ENCODE results near the gene HCN1. TPM values are rescaled to one million over a fixed set of nuclear protein-coding genes. Genes with fewer than 3 reads are reported as not detected.

Gene HCN1
- total and polyA plus RNA-seq, 2 of the 8 experiments (the other 6 are each of a cell fraction or from before 2014, with no cell fraction given), result 1.1 to 6.7 TPM

DNA sequence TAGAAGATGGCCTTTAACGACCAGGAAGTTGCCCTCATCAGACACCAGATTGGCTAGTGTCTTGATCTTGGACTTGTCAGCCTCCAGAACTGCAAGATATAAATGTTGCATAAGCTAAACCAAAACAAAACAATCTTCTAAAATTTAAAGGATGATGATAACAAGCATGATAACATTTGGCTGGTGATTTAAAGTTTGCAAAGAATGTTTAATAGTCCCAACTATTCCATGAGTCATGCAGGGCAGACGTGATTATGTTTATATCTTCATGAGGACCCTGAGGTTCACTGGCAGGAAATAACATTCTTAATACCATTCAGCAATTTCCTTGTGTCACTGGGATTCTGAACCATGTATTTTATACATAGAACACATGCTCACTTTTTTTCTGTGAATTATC is 319.8 kb downstream of the HCN1 start (continued):
- no peak for TF ChIP-seq RBBP5 (IDR thresholded peaks at IDR 0.05; ENCODE audit: borderline replicate concordance, low read depth, low read length)
- TF ChIP-seq, protein P1, sequence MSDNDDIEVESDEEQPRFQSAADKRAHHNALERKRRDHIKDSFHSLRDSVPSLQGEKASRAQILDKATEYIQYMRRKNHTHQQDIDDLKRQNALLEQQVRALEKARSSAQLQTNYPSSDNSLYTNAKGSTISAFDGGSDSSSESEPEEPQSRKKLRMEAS (IDR thresholded peaks at IDR 0.05), result no peak
- TF ChIP-seq, protein P2, sequence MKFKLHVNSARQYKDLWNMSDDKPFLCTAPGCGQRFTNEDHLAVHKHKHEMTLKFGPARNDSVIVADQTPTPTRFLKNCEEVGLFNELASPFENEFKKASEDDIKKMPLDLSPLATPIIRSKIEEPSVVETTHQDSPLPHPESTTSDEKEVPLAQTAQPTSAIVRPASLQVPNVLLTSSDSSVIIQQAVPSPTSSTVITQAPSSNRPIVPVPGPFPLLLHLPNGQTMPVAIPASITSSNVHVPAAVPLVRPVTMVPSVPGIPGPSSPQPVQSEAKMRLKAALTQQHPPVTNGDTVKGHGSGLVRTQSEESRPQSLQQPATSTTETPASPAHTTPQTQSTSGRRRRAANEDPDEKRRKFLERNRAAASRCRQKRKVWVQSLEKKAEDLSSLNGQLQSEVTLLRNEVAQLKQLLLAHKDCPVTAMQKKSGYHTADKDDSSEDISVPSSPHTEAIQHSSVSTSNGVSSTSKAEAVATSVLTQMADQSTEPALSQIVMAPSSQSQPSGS (IDR thresholded peaks at IDR 0.05; ENCODE audit: low read length), result no peak
- TF ChIP-seq JUND (IDR thresholded peaks at IDR 0.05; ENCODE audit: low read length), result no peak
- no peak for TF ChIP-seq ZNF274 (IDR thresholded peaks at IDR 0.05; ENCODE audit: borderline replicate concordance, extremely low read depth, low read length)
- TF ChIP-seq BRCA1 (IDR thresholded peaks at IDR 0.05; ENCODE audit: low read depth, low read length), result no peak

Measured in H1 (cell line).